H9 (cell line): ENCODE measurements around the gene DES. TPM values are rescaled to one million over a fixed set of nuclear protein-coding genes. Genes with fewer than 3 reads are reported as not detected.

Experiments
- DNase-seq: peaks from one replicate; pipeline ENCODE4 v3.0.0-alpha.2; 2017
- H2AFZ ChIP-seq: one replicate; pipeline ENCODE4 v1.6.1; 2013; ENCODE audit warnings: mild to moderate bottlenecking, low read length, control low read depth, moderate library complexity
- H2AK5ac ChIP-seq: 2 replicates; pipeline ENCODE4 v1.6.1; 2013; ENCODE audit warnings: low read length, control low read depth, mixed read lengths; ENCODE audit not compliant: insufficient read length
- H2BK120ac ChIP-seq: one replicate; pipeline ENCODE4 v1.6.1; 2013; ENCODE audit warnings: low read depth, mild to moderate bottlenecking, low read length, control low read depth, inconsistent platforms; ENCODE audit not compliant: poor library complexity, severe bottlenecking
- H2BK12ac ChIP-seq: 2 replicates; pipeline ENCODE4 v1.6.1; 2013; ENCODE audit warnings: low read length, control low read depth, mixed read lengths, low read depth; ENCODE audit not compliant: insufficient read length
- H2BK15ac ChIP-seq: 2 replicates; pipeline ENCODE4 v1.6.1; 2013; ENCODE audit warnings: low read depth, low read length, control low read depth
- H2BK20ac ChIP-seq: one replicate; pipeline ENCODE4 v1.6.1; 2013; ENCODE audit warnings: low read depth, mild to moderate bottlenecking, low read length, control low read depth, inconsistent platforms; ENCODE audit not compliant: poor library complexity, severe bottlenecking
- H2BK5ac ChIP-seq: 2 replicates; pipeline ENCODE4 v1.6.1; 2013; ENCODE audit warnings: low read length, control low read depth, mixed read lengths; ENCODE audit not compliant: insufficient read length
- H3K14ac ChIP-seq: 2 replicates; pipeline ENCODE4 v1.6.1; 2013; ENCODE audit warnings: low read length, control low read depth; ENCODE audit not compliant: insufficient read depth
- H3K18ac ChIP-seq: 2 replicates; pipeline ENCODE4 v1.6.1; 2013; ENCODE audit warnings: low read depth, mild to moderate bottlenecking, mixed read lengths, low read length, control low read depth; ENCODE audit not compliant: insufficient read length
- H3K23ac ChIP-seq: 2 replicates; pipeline ENCODE4 v1.6.1; 2013; ENCODE audit warnings: low read length, control low read depth, mixed read lengths, low read depth; ENCODE audit not compliant: insufficient read length
- H3K23me2 ChIP-seq: 2 replicates; pipeline ENCODE4 v1.6.1; 2013; ENCODE audit warnings: low read depth, mild to moderate bottlenecking, mixed read lengths, low read length, control low read depth; ENCODE audit not compliant: insufficient read length, poor library complexity, severe bottlenecking
- H3K27ac ChIP-seq: 2 replicates; pipeline ENCODE4 v1.5.1; 2013; ENCODE audit warnings: low read length, control low read depth, mixed read lengths, low read depth; ENCODE audit not compliant: insufficient read length
- H3K27me3 ChIP-seq: 2 replicates; pipeline ENCODE4 v1.6.1; 2013; ENCODE audit warnings: low read length, control low read depth, inconsistent platforms; ENCODE audit not compliant: insufficient read depth
- H3K4ac ChIP-seq: 2 replicates; pipeline ENCODE4 v1.6.1; 2013; ENCODE audit warnings: low read depth, mild to moderate bottlenecking, control low read depth, inconsistent platforms, low read length, moderate library complexity
- H3K4me1 ChIP-seq: 2 replicates; pipeline ENCODE4 v1.6.1; 2013; ENCODE audit warnings: low read length, control low read depth, inconsistent platforms; ENCODE audit not compliant: insufficient read depth
- H3K4me2 ChIP-seq: 2 replicates; pipeline ENCODE4 v1.6.1; 2013; ENCODE audit warnings: low read length, control low read depth, mixed read lengths; ENCODE audit not compliant: insufficient read length, insufficient read depth
- H3K56ac ChIP-seq: 2 replicates; pipeline ENCODE4 v1.6.1; 2013; ENCODE audit warnings: low read depth, mild to moderate bottlenecking, mixed read lengths, low read length, control low read depth; ENCODE audit not compliant: insufficient read length
- H3K79me1 ChIP-seq: 2 replicates; pipeline ENCODE4 v1.6.1; 2013; ENCODE audit warnings: low read depth, mild to moderate bottlenecking, moderate library complexity, low read length, control low read depth, inconsistent platforms; ENCODE audit not compliant: insufficient read depth, poor library complexity, severe bottlenecking
- H3K79me2 ChIP-seq: 2 replicates; pipeline ENCODE4 v1.6.1; 2013; ENCODE audit warnings: low read length, control low read depth, inconsistent platforms; ENCODE audit not compliant: insufficient read depth
- H3K9ac ChIP-seq: 2 replicates; pipeline ENCODE4 v1.6.1; 2013; ENCODE audit warnings: low read length, control low read depth, mixed read lengths; ENCODE audit not compliant: insufficient read length; ENCODE audit errors: extremely low read depth
- H3K9me3 ChIP-seq: one replicate; pipeline ENCODE4 v1.6.1; 2013; ENCODE audit warnings: low read depth, low read length, inconsistent platforms; ENCODE audit not compliant: control insufficient read depth
- H3T11ph ChIP-seq: one replicate; pipeline ENCODE4 v1.6.1; 2013; ENCODE audit warnings: mild to moderate bottlenecking, low read length, control low read depth, inconsistent platforms
- H4K20me1 ChIP-seq: one replicate; pipeline ENCODE4 v1.6.1; 2013; ENCODE audit not compliant: control insufficient read depth, insufficient read length, insufficient read depth
- H4K5ac ChIP-seq: 2 replicates; pipeline ENCODE4 v1.6.1; 2013; ENCODE audit warnings: low read depth, mild to moderate bottlenecking, mixed read lengths, low read length, control low read depth; ENCODE audit not compliant: insufficient read length
- H4K8ac ChIP-seq: replicated peaks from 2 replicates; pipeline ENCODE4 v1.6.1; 2013; ENCODE audit warnings: low read length, control low read depth, mixed read lengths, low read depth; ENCODE audit not compliant: insufficient read length
- H4K91ac ChIP-seq: 2 replicates; pipeline ENCODE4 v1.6.1; 2013; ENCODE audit warnings: low read depth, mild to moderate bottlenecking, moderate library complexity, mixed read lengths, low read length, control low read depth; ENCODE audit not compliant: insufficient read length
- H3K27ac Mint-ChIP-seq, 3 experiments: 2 replicates in 2 of 3; 3 replicates in 1 of 3; pipeline ENCODE4 v1.8.0; 2020 to 2021; ENCODE audit warnings: mixed read lengths in 3 of 3, mild to moderate bottlenecking in 1 of 3, moderate library complexity in 1 of 3
- H3K27me3 Mint-ChIP-seq: 2 replicates; pipeline ENCODE4 v1.8.0; 2021; ENCODE audit warnings: low read depth, mild to moderate bottlenecking, moderate library complexity, mixed read lengths
- H3K36me3 Mint-ChIP-seq, 3 experiments: 2 replicates in 2 of 3; 3 replicates in 1 of 3; pipeline ENCODE4 v1.8.0; 2020 to 2021; ENCODE audit warnings: low read depth in 3 of 3, mixed read lengths in 3 of 3; ENCODE audit not compliant: insufficient read depth in 1 of 3
- H3K4me1 Mint-ChIP-seq, 2 experiments: 2 replicates each; pipeline ENCODE4 v1.8.0; 2020; ENCODE audit warnings: mixed read lengths in 2 of 2
- H3K4me3 Mint-ChIP-seq, 2 experiments: 2 replicates in 1 of 2; 3 replicates in 1 of 2; pipeline ENCODE4 v1.8.0; 2020 to 2021; ENCODE audit warnings: mild to moderate bottlenecking in 2 of 2, mixed read lengths in 2 of 2, moderate library complexity in 1 of 2
- H3K9me3 Mint-ChIP-seq, 2 experiments: 2 replicates in 1 of 2; 3 replicates in 1 of 2; pipeline ENCODE4 v1.8.0; 2020; ENCODE audit warnings: mild to moderate bottlenecking in 2 of 2, mixed read lengths in 2 of 2, moderate library complexity in 1 of 2
- CTCF ChIP-seq: fragments of 200-600 bp; sonication (generic); conservative IDR thresholded peaks from 3 replicates; pipeline ENCODE4 v1.8.0; 2021; ENCODE audit warnings: antibody characterized with exemption, mild to moderate bottlenecking
- WGBS: extraction: QIAGEN DNeasy Blood & Tissue Kit; methylation state at CpG from one replicate; pipeline ENCODE4 v1.1.7; 2013; ENCODE audit warnings: missing lambda C conversion rate, low lambda C conversion rate, mixed read lengths; ENCODE audit not compliant: insufficient read length; ENCODE audit errors: extremely low coverage; 5-methylcytosine and 5-hydroxymethylcytosine counted together
- total RNA-seq: library from RNA; stranded (reverse); gene quantifications from 2 replicates; pipeline ENCODE4 v1.2.1, GENCODE V29; 2021

The DES gene
- total RNA-seq, 1 experiment from 2014 or later: 4.6 TPM

GRCh38 chr2:219457784-219458369 is 39.7 kb downstream of the DES start:
- H2BK12ac ChIP-seq: no peak overlapping the region
- H2AK5ac ChIP-seq: no peak overlapping the region
- H2AFZ ChIP-seq: no peak overlapping the region
- no peaks in the 10 kb centered on the region for H3K27me3 ChIP-seq
- no peak overlapping the region for H3K9ac ChIP-seq
- no peaks in the 10 kb centered on the region; a peak in 1 of 5 replicates for H3K9me3 Mint-ChIP-seq
- no peak overlapping the region for H3K14ac ChIP-seq
- H2BK20ac ChIP-seq: no peak overlapping the region
- H3K79me1 ChIP-seq: no peaks in the 10 kb centered on the region
- H2BK15ac ChIP-seq: no peak overlapping the region
- no peak overlapping the region for H3K4me3 Mint-ChIP-seq
- no peak overlapping the region for H4K91ac ChIP-seq
- no peak overlapping the region for H3T11ph ChIP-seq
- H2BK120ac ChIP-seq: no peak overlapping the region
- H3K9me3 ChIP-seq: no peaks in the 10 kb centered on the region
- no peak overlapping the region for H4K8ac ChIP-seq
- H3K4me2 ChIP-seq: no peak overlapping the region
- H3K18ac ChIP-seq: no peak overlapping the region
- H3K79me2 ChIP-seq: no peaks in the 10 kb centered on the region
- H4K5ac ChIP-seq: no peak overlapping the region
- no peak overlapping the region for H3K56ac ChIP-seq
- no peak overlapping the region for H2BK5ac ChIP-seq
- H4K20me1 ChIP-seq: no peaks in the 10 kb centered on the region
- H3K4ac ChIP-seq: no peak overlapping the region
- H3K23me2 ChIP-seq: no peaks in the 10 kb centered on the region
- peak; percentile 50 for TF ChIP-seq CTCF
- peak overlapping the region in 1 of 3 experiments; percentile 65; a peak in 1 of 7 replicates for H3K27ac Mint-ChIP-seq
- no peak overlapping the region for H3K23ac ChIP-seq
- H3K4me1 ChIP-seq: no peaks in the 10 kb centered on the region; the same call in 1 of the 2 replicates
- peaks cover 4% of the 10 kb centered on the region for H3K27me3 Mint-ChIP-seq
- peaks cover 6 to 10% (median 6%) of the 10 kb centered on the region in 3 experiments for H3K36me3 Mint-ChIP-seq
- WGBS: no CpG with 5 or more reads among the region's 5 CpGs
- H3K27ac ChIP-seq: no peak overlapping the region
- DNase-seq: no peak
- peaks cover 44 to 50% of the 10 kb centered on the region in 2 experiments for H3K4me1 Mint-ChIP-seq
